ENCODE measurements around the gene HSPA12A.
A peak's percentile ranks its signal among the peaks of the same experiment; 100 is the strongest.
"Not testable (repeated sequence)": the region's sequence is repeated elsewhere in the genome, so short reads cannot be mapped to it uniquely, and the experiment has no call there.

Gene HSPA12A

GRCh38 chr10:116723428-116724281 is 18.7 kb downstream of the HSPA12A start:
- no peak for DNase-seq

DNA sequence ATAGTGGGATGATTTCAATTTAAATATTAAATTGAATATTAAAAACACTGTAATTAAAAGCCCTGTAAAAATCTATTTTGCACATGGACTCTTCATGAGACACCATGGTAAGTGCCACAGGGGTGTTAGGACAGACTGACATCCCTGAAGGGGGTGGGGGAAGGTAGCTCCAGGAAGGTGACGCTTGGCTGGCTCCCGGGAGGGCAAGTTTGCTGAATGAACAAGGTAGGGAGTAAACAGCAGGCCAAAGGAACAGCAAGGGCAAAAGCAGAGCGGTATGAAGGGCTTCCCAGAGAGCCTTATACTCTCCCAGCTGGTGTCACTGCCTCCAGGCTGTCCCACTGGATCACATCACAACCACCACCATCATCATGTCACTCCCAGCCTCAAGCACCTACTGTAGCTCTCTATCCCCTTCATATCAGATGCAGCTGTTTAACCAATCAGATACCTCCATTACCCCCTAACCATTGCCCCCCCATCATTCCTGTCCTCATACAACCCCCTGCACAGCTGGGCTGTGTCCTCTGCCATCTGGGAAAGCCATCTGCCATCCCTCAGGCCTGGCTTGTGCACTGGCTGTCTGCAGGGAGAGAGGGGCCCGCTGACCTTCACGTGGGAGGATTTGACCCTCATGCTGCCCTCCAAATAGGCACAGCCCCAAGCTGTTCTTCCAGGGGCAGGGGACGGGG is 19.5 kb downstream of the HSPA12A start:
- intact Hi-C loops (cut with DNase I) = no loop called here

More at GRCh38 chr10:116723428-116724281, 18.7 kb downstream of the HSPA12A start:
- intact Hi-C loops (cut with DNase I) = no loop called here

DNA sequence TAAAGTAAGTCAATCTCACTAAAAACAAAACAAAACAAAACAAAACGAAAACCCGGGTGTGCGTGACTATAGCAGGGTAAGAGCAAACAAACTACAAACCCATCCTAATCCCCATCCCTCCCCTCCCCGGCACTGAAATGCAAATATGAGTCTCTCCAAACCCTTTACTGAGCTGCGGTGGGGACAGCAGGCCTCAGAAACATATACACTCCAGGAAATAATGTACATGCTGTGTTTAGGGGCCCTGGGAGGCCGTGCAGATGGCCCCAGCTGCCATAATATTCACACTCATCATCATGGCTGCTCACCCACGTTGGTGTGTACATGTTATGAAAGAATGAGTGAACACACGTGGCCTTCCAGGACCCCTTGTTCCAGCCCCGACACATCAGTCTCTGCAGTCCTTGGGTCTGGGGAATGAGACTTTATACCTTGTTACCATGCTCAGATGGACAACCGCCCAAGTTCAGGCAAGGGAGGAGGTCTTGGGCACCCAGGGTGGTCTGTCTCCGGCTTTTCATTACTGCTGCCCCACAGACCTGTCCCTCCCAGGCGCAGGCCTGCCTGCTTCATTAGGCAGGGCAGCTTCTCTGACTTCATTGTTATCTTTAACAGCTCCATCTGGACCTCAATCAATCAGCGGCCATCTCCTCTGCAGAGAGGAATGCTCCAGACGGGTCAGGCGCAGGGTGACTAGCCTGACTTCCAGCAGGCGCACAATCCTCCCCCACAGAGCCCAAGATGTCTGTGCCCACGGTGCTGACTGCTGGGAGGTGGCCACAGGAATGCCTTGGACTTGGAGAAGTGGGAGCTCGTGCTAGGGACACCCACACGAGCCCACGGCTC is 20.6 kb downstream of the HSPA12A start:
- intact Hi-C loops (cut with DNase I) = no loop called here
- DNase-seq = no peak

More for the DNA sequence above, 19.5 kb downstream of the HSPA12A start:
- DNase-seq = no peak

- DNase-seq = no peak
- intact Hi-C loops (cut with DNase I) = no loop called here
Measured at GRCh38 chr10:116720668-116721546, 21.5 kb downstream of the HSPA12A start.

DNA sequence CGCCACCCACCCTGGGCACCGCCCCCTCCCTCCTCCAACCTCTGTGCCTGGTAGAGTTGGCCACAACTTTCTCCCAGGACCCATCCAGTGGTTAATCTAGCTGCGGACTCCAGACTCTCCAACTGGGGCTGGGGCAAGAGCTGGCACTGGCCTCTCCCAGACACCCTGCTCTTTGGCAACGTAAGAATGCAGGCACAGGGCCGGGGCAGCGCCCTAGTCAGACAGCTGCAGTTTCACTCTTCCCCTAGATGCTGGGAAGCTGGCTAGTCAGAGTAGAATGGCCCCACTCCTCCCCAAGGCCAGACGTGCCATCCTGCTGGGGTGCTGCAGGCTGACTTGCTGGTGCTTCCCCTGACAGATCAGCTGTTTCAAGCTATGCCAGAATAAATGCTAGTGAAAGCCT is 22.1 kb downstream of the HSPA12A start:
- DNase-seq = no peak
- intact Hi-C loops (cut with DNase I) = no loop called here

DNA sequence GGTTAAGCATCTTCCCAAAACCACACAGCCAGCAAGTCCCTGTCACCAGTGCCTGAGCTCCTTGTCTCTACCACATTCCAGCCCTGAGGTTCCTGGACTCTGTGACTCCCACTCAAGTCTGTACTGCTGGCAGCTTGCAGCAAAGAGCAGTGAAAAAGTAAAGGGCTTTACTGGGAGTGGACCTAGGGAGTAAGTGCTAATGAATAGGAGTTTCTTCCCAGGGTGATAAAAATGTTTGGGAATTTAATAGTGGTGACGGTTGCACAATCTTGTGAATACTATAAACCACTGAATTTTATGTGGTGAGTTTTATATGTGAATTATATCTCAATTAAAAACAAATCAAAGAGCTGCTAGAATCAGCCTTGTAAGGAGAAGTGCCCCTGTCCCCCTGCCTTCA is 22.6 kb downstream of the HSPA12A start:
- no peak for DNase-seq
- intact Hi-C loops (cut with DNase I) = no loop called here

DNA sequence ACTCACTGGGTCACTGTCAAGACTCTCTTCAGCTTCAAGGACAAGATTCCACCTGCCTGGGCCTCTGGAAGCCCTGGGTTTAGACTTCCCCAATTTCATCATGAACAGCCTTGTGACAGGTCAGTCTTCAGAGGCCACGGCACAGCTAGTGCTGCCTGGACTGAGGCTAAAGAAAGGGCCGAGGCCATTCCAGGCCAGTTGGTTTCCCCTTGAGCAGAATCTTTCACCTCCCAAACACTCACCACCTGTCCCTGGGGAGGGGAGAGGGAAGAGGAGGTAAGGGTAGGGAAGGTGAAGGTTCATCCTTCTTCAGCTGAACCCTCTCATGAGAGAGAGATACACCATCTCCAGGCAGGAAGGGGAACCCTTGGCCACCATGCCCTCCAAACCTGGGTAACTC is 24.3 kb downstream of the HSPA12A start:
- intact Hi-C loops (cut with DNase I) = no loop called here
- DNase-seq = no peak

GRCh38 chr10:116716381-116716780 is 26.0 kb downstream of the HSPA12A start:
- intact Hi-C loops (cut with DNase I) = no loop called here
- no peak for DNase-seq

DNA sequence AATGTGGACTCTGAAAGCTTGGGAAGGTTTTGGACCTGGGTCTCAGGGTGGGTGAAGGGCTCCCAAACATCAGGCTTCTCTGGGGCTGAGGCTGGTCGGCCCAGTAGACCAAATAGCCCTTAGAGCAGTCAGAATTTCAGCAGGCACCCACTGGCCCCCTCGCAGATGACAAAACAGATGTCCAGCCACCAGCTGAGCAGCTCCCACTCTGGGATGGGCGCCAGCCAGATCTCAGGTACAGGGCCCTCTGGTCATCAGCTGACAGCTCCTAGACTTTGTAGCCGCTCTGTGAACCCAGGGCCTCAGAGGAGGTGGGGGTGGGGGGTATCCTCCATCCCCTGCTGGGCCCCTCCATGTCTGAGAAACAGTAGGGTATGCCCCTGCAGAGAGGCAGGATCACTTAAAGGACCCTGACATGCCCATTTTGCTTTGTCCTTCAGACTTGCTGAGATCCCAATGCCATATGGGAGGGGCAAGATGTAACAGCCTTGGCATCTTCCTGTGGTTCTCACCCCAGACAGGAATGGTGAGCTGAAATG is 26.5 kb downstream of the HSPA12A start:
- no peak for DNase-seq
- intact Hi-C loops (cut with DNase I) = no loop called here

- intact Hi-C loops (cut with DNase I) = no loop called here
Measured at GRCh38 chr10:116715341-116715740, 27.0 kb downstream of the HSPA12A start.

DNA sequence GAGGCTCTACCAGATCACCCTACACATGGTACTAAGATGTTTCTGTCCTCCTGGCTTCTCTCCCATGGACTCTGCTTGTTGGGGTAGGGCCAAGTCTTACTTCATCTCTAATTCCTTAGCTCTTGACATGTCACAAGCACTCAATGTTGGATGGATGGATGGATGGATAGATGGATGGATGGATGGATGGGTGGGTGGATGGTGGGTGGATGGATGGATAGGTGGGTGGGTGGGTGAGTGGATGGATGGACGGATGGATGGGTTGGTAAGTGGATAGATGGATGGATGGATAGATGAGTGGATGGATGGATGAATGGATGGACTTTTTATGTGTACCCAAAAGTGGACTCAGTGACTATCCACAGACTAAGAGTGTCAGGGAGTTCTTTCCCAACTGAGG is 28.5 kb downstream of the HSPA12A start:
- no peak for DNase-seq

More at GRCh38 chr10:116715341-116715740, 27.0 kb downstream of the HSPA12A start:
- DNase-seq = no peak

GRCh38 chr10:116712989-116713543 is 29.3 kb downstream of the HSPA12A start:
- no peak for DNase-seq
- intact Hi-C loops (cut with DNase I) = no loop called here

More for the DNA sequence above, 28.5 kb downstream of the HSPA12A start:
- intact Hi-C loops (cut with DNase I) = no loop called here

DNA sequence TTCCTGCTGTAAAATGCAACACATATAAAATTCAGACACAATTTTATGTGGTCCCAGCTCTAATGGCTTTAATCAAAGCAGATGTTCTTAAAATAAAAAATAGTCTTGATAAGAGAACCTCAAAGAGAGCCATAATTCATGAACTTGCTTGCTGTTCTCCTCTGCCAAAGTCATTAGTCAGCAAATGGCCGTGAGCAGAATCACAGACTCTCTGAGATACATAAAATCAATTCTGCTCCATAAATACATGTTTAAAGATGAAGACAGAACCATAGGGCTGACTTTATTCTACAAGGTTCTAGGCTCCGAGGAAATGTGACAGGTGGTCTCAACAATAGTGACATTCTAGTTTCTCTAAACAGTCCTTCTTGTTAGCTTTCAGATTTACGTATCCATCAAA is 29.8 kb downstream of the HSPA12A start:
- no peak for DNase-seq
- intact Hi-C loops (cut with DNase I) = no loop called here

- DNase-seq = not testable (repeated sequence)
Measured at GRCh38 chr10:116711803-116712202, 30.6 kb downstream of the HSPA12A start.

GRCh38 chr10:116710076-116710475 is 32.3 kb downstream of the HSPA12A start:
- intact Hi-C loops (cut with DNase I) = no loop called here
- no peak for DNase-seq

More at GRCh38 chr10:116711803-116712202, 30.6 kb downstream of the HSPA12A start:
- intact Hi-C loops (cut with DNase I) = not testable (repeated sequence)

DNA sequence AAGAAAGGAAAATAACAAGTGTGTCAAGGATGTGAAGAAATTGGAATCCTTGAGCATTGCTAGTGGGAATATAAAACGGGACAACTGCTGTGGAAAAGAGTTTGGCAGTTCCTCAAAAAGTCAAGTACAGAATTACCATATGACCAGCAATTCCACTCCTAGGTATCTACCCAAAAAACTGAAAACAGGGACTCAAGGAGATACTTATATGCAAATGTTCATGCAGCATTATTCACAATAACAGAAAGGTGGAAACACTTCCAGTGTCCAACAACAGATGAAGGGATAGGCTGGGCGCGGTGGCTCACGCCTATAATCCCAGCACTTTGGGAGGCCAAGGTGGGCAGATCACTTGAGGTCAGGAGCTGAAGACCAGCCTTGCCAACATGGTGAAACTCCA is 33.5 kb downstream of the HSPA12A start:
- intact Hi-C loops (cut with DNase I) = no loop called here
- no peak for DNase-seq

DNA sequence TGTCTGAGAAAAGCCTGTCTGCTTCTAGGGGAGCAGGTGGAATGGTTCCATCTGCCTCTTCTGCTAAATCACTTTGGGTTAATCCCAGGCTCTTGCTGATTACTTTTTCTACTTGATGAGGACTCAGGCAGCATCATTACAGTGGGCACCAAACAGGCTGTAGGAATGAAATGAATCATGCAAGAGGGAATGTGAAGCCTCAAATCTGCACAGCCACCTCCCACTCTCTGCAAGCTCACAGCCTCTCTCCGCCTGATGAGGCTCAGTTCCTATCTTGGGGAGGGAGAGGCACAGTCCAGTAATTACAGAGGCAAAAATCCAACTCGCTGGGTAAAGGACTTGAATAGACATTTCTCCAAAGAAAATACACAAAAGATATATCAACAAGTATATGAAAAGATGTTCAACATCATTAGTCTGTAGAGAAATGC is 34.0 kb downstream of the HSPA12A start:
- DNase-seq = peak in 5 of 42 donors; percentile 20 to 62 (median 39)

DNA sequence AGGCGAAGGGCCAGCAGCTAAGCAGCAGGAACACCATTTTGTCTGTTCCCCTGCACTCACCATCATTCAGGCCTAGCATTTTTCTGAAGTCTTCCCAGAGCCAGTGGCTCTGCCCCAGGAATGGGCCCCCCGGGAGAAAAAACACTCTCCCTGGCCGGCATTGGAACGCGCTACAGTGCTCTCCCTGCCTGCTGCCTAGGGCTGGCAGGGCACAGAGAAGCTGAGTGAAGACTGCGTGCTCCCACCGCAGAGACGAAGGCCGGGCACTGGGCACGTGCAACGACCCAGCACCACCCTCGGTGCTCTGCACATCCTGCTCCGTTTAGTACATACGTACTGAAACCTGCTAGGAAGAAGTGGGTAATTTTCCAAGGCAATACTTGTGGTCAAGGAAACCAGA is 34.4 kb downstream of the HSPA12A start:
- intact Hi-C loops (cut with DNase I) = no loop called here
- no peak for DNase-seq

More for the DNA sequence above, 34.0 kb downstream of the HSPA12A start:
- intact Hi-C loops (cut with DNase I) = no loop called here

Data from head of caudate nucleus (tissue), 42 donors.